ENCODE data around the gene NR4A3.

NR4A3 gene

GRCh38 chr9:99873943-99874584, 52.4 kb downstream of the NR4A3 start:
- DNase-seq (ENCODE audit: low read depth in 2 of 2): no peak

- DNase-seq (ENCODE audit: low read depth in 2 of 2): no peak
Measured at GRCh38 chr9:99876190-99876589, 54.5 kb downstream of the NR4A3 start.

- no peak for DNase-seq (ENCODE audit: low read depth in 2 of 2)
Measured at GRCh38 chr9:99878651-99879050, 57.0 kb downstream of the NR4A3 start.

GRCh38 chr9:99881769-99882168, 60.1 kb downstream of the NR4A3 start:
- peak in 1 of 2 donors; percentile 13 for DNase-seq (ENCODE audit: low read depth in 2 of 2)

- DNase-seq (ENCODE audit: low read depth in 2 of 2): no peak
Measured at GRCh38 chr9:99885747-99886146, 64.1 kb downstream of the NR4A3 start.

GRCh38 chr9:99889120-99889519, 67.4 kb downstream of the NR4A3 start:
- DNase-seq (ENCODE audit: low read depth in 2 of 2): no peak

GRCh38 chr9:99894826-99895225, 73.1 kb downstream of the NR4A3 start:
- no peak for DNase-seq (ENCODE audit: low read depth in 2 of 2)

- no peak for DNase-seq (ENCODE audit: low read depth in 2 of 2)
Measured at GRCh38 chr9:99895510-99895909, 73.8 kb downstream of the NR4A3 start.

- no peak for DNase-seq (ENCODE audit: low read depth in 2 of 2)
Measured at GRCh38 chr9:99896119-99896518, 74.4 kb downstream of the NR4A3 start.

GRCh38 chr9:99903393-99903792, 81.7 kb downstream of the NR4A3 start:
- DNase-seq (ENCODE audit: low read depth in 2 of 2): no peak

- no peak for DNase-seq (ENCODE audit: low read depth in 2 of 2)
Measured at GRCh38 chr9:99905833-99906402, 84.2 kb downstream of the NR4A3 start.

- peak; percentile 50 to 67 for DNase-seq (ENCODE audit: low read depth in 2 of 2)
Measured at GRCh38 chr9:99906403-99907207, 84.9 kb downstream of the NR4A3 start, which contains the start of gene STX17. TSS of gene STX17 (plus strand) at chr9:99906654. CDS start at chr9:99915240, 8,586 bp downstream.

GRCh38 chr9:99907208-99907532, 85.5 kb downstream of the NR4A3 start:
- no peak for DNase-seq (ENCODE audit: low read depth in 2 of 2)

- no peak for DNase-seq (ENCODE audit: low read depth in 2 of 2)
Measured at GRCh38 chr9:99911600-99911999, 89.9 kb downstream of the NR4A3 start.
